Inferior parietal cortex (tissue), 1 donor: ENCODE results near the gene GCNT4.

ENCODE experiments used
- DNase-seq: peaks from one replicate; pipeline ENCODE4 v3.0.0-alpha.2; 2016; ENCODE audit errors: extremely low spot score

GCNT4 gene

DNA sequence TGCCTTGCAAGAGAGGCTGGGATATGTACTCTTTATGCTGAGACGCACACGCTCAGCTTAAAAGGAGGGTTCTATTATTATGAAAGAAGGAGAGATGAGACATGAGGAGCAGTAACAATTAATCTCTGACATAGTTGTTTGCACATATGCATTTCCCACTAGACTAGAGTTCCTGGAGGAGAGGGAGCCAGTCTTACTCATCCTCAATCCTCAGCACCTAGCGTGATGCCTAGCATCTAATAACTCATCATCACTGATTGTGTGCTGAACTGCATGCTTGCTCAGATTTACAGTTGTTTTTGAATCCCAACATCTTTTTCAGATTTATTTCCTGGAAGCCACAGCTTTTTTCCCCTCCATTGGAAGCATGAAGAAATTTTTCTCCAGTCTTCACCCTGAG lies 35.5 kb downstream of the GCNT4 start:
- no peak for DNase-seq

DNA sequence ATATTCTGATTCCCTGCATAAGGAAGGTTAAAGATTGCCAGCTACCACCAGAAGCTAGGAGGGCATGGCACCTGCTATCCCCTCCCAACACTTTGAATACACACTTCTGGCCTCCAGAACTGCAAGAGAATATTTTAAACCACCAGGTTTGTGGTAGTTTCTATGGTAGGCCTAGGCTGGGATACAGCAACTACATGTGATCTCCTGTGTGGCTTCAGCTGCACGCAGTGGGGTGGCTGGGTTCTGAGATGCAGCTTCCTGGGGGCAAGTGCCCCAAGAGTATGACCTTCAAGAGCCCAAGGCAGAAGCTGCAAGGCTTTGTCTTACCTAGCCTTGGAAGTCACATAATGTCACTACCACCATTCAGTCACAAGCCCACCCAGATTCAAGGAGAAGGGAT lies 39.6 kb downstream of the GCNT4 start:
- no peak for DNase-seq

- DNase-seq: no peak
Observed at GRCh38 chr5:75010838-75011237, 41.5 kb downstream of the GCNT4 start.

GRCh38 chr5:75009556-75010345 lies 42.6 kb downstream of the GCNT4 start:
- no peak for DNase-seq

- DNase-seq: no peak
Observed at GRCh38 chr5:75006865-75007822, 45.2 kb downstream of the GCNT4 start.

GRCh38 chr5:75005561-75005960 lies 46.8 kb downstream of the GCNT4 start:
- DNase-seq: no peak
